GM19452 (cell line): ENCODE results near the gene CREB1.
"Not testable (repeated sequence)": the region's sequence is repeated elsewhere in the genome, so short reads cannot be mapped to it uniquely, and the experiment has no call there.

Source experiments
- ATAC-seq: cut with Tn5 transposase; IDR thresholded peaks from one replicate; pipeline ENCODE4 v1.9.1; 2021; ENCODE audit not compliant: unreplicated experiment

CREB1 gene

DNA sequence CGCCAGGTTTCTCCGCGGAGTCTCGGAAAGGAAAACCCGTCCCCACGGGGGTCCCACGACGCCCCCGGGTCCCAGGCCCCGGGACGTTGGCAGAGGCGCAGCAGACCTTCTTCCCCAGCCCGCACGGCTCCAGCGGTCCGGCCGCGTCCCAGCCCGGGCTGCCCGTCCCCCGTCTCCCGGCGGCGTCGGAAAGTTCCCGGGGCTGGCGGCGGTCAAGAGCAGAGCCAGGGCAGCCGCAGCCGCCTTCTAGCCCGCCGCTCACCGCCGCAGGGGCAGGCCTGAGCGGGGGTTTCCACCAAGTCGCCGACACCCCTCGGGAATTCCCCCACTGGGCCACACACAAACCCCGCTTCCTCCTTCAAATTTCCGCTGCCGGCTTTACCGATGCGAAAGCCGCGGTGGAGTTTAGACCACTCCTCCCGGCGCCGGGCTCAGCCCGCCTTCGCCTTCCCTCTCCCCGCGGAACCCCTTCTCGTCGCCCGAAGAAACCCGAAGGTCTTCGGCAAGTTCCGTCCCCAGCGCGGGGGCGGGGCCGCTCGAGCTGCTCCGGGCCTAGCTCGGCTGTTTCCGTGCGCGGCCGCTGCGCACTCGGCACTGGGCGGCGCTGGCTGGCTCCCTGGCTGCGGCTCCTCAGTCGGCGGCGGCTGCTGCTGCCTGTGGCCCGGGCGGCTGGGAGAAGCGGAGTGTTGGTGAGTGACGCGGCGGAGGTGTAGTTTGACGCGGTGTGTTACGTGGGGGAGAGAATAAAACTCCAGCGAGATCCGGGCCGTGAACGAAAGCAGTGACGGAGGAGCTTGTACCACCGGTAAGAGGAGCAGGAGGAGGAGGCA, at the start of gene CREB1:
TSS of gene CREB1 (plus strand) at position 633 of the 830 bp plus-strand sequence. CDS start 25,674 bp downstream, outside the sequence.
- ATAC-seq, result peak; percentile 82

DNA sequence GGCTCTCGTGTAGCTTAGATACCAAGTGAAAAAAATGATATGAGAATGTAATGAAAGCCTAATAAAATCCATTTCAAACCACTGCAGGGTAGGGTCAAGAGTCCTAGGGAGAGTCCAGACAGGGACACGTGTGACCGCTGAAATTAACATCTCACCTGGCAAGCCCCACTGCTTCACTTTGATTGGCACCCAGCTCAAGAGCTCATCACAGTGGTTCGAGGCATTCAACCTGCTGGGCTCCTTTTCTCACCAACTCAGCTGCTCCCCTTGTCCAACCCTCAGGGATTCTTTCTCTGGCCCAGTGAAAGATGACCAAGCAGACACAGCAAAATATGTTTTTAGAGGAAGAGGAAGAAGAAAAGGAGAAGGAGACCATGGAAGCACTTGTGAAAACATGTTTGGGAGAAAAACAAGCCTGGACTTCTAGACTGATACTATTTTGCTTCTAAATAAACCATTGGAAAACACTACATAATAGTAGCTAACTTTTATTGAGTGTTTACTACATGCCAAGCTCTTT, 49.2 kb upstream of the CREB1 start:
- no peak for ATAC-seq

DNA sequence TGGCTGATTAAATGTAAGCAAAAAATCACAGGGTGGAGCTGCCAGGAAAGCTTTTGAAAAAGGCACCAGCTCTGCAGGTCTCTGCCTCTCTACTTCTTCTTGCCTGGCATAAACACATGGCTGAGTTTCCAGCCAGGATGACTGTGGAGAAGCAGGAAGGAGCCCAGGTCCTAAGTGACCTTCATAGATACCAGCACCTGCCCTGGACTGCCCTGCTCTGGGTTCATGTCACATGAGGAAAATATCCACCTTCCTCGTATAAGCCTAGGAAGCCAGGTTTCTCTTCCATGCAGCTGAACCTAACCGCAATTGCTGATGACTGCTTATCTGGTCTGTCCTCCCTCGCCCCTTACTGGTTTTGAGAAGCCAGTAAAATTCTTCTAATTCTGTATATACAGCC, 47.8 kb upstream of the CREB1 start:
- no peak for ATAC-seq

DNA sequence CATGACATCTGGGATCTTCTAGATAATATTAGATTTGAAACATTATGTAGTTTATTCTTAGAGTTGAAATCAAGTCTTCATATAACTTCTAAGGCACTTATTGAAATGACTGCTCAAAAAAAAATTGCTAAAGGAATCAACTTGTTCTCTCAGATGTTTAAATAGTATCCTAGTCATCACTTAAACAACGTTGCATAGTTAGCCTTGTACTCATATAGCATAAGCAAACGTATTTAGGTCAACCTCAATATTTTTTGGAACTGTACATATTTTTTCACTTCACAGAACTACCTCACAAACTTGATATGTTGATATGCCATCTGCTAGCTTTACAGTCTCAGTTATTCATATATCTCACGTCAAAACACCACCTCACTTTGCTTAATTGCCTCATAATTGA, 47.1 kb upstream of the CREB1 start:
- no peak for ATAC-seq

DNA sequence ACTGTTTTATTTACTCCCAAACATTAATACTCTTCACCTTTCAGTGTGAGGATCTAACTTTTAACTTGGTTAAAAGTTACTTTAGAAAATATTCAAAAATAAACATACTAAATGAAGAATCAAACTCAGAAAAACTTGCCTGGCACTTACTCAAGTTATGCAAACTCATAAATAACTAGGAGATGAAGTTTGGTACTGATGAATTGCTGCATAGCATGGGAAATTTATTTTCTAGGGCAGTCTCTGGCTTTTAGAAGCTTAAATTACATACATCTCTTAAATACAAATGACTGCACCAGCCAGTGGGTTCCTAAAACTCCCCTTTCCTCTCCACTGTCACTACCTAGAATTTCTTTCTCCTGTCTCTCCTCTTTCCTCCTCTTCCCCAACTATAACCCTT, 46.7 kb upstream of the CREB1 start:
- no peak for ATAC-seq

DNA sequence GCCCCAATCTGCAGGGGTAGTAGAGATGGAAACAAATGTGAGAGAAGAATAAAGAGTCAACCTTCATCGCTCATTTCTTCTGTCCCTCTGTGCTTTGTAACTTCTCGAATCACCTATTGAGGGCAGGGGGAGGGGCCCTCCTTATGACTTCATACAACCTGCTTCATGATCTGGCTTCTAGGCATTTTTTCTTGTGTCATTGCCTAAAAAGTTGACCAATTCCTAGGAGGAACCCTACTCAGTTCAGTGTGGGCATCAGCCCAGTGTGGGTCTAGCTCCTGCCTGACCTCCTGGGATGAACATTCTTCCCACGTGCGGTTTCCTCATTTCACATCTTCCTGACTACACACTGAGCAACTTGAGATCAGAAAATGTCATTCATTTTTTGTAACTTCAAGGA, 46.3 kb upstream of the CREB1 start:
- ATAC-seq, result no peak

DNA sequence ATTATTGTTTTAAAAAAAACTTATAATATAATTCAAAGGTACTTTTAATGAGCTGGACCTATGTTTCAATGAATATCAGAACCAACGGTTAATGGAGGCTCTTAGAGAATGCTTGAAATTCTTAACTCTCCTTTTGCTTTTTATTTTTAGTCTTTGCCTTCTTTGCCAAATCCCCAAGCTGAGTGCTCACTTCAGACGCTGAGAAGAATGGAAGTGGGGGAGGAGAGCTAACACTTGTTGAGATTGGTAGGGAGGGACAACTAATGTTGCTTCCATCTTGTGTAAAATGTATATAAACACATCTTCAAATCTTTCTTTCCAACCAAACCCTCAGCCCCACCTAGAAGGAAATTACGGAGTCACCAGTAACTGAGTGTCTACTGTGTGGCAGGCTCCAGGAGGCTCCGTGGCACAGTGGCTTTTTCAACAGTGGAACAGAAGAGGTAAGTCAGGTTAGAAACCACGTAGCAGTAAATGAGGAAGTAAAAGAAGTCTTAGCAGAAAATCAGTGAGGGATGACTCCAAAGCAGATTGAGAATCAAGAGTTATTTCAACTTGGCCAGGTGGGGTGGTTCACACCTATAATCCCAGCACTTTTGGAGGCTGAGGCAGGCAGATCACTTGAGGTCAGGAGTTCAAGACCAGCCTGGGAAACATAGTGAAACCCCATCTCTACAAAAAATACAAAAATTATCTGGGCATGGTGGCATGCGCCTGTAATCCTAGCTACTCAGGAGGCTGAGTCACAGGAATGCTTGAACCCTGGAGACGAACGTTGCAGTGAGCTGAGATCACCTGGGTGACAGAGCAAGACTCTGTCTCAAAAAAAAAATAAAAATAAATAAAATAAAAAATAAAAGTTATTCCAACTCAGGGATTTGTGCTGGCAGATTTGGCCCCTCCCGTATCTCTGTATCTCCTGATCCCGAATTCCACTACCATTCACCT, 45.0 kb upstream of the CREB1 start:
- ATAC-seq, result peak; percentile 70

DNA sequence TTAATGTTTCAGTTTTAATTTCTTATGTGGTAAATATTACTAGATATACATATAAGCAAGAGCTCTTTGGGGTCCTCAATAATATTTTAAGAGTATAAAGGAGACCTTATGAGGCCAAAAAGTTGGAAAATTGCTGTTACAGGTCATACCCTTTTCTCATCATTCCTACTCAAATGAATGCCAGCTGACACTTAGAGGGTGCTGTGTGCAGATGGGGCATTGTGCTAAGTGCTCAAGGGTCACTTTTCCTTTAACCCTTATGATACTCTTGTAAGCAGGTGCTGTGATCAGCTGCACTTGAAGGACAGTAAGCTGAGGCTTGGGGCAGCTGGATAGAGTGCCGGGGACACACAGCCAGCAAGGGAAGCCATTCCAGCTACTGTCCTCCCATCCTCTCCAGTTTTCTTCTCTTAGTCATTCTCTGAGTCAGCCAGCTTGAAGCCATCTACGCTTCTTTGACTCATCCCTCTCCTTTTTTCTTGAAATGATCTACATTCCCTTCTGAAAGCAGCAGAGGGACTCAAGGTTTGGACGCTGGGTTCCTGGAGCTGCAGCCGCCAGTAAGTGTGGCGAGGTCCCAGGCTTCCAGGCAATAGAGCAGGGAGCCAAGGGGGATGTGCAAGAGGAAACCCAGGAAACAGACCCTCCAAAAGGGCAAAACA, 42.0 kb upstream of the CREB1 start:
- ATAC-seq, result no peak

DNA sequence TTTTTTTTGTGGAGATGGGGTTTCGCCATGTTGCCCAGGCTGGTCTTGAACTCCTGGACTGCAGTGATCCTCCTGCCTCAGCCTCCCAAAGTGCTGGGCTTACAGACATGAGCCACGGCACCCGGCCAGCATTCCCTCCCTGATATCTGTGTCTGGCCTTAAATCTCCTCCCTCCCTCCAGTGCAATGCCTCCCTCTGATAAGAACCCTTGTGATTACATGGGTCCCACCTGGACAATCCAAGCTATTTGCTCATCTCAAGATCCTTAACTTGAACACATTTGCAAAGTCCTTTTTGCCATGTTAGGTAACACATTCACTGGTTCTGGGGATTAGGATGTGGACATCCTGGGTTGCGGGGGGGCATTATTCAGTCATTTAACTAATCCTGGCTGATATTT, 40.5 kb upstream of the CREB1 start:
- ATAC-seq, result no peak

DNA sequence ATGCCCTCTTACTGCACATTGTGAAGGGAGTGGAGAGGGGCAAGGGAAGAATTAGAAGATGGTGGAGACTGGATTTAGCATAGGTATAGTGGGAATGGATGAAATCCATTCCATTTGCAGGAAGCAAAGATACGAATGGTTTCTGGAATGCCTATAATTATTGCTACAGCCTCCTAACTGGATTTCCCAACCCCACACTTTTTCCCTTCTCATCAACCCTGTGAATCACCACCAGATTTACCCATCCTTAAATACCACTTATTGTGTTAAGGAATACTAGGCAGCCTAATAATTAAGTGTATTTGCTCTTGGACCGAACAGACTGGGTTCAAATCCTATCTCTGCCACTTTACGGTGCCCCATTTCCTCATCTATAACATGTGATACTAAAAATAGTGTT, 39.3 kb upstream of the CREB1 start:
- no peak for ATAC-seq

DNA sequence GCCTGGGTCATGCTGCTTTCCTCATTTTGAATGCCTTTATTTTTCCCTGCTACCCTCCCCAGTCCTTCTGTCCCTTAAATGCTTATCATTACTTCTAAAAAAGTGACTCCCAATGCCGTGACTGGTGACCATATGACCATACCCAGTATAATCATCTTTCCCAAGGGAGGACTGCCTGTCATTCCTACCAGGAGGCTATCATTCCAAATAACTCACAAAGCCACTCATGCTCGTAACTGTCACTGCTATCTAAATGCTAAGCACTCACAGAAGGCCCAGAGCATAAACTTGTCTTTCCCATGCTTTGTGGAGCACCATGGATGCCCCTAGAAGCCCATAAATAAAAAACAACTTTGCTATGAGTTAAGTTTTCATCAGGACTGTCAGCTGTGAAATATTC, 38.7 kb upstream of the CREB1 start:
- ATAC-seq, result no peak

DNA sequence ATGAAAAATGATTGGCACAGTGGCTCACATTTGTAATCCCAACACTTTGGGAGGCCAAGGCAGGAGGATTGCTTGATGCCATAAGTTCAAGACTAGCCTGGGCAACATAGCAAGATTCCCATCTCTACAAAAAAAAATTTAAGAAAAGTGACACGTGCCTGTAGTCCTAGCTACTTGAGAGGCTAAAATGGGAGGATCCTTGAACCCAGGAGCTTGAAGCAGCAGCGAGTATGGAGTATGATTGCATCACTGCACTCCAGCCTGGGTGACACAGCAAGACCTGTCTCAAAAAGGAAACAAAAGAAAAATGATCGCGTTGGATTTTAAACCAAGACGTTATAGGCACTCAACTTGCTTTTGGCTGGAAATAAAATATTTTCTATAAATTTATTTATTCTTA, 37.8 kb upstream of the CREB1 start:
- no peak for ATAC-seq

DNA sequence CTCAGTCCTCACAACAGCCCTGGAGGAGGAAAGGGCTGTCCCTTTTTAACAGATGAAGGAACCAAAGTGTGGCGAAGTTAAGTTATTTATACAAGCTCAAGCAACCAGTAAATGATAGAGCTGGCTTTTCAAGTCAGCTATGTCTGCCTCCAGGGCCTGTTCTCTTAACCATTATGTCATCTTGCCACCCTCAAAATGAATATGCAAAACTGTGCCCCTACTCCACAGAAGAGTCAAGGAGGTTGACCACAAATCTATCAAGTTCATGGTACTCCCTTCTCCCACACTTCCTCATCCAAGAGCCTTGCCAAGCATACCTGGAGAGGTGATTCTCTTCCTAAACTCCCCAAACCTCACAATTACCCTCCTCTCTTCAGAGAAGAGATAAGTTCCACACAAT, 37.3 kb upstream of the CREB1 start:
- ATAC-seq, result no peak

DNA sequence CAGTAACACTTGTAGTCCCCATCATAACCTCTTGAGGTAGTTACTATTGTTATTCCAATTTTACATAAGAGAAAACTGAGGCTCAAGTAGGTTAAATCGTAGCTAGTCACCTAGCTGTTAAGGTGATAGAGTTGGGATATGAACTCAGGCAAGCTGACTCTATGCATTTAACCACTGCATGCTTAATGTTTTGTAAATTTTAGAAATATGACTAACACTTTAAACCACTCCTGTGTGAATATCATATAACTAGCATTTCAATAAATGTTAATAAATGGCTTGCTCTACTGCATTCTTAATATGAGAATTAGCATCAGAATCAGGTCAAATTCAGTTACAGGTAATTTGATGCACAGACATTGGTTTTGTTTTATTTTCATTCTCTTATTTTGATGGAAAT, 35.6 kb upstream of the CREB1 start:
- no peak for ATAC-seq

DNA sequence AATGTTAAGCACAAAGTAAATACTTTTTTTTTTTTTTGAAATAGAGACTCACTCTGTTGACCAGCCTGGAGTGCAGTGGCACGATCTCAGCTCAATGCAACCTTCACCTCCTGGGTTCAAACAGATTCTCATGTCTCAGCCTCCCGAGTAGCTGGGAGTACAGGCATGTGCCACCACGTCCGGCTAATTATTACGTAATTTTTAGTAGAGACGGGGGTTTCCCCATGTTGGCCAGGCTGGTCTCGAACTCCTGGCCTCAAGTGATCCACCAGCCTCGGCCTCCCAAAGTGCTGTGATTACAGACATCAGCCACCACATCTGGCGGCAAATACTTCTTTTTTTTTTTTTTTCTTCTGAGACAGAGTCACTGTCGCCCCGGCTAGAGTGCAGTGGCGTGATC, 32.8 kb upstream of the CREB1 start:
- not testable (repeated sequence) for ATAC-seq

DNA sequence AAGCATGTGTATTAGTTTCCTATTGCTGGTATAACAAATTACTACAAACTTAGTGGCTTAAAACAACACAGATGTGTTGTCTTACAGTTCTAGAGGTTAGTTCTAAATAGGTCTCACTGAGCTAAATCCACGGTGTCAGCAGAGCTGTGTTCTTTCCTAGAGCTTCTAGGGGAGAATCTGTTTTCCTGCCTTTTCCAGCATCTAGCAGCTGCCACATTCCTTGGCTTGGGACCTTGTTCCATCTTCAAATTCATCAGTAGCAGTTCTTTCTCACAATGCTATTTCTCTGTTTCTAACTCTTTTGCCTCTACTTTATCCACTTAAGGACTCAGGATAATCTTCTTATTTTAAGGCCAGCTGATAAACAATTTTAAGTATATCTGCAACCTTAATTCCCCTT, 32.2 kb upstream of the CREB1 start:
- ATAC-seq, result no peak

DNA sequence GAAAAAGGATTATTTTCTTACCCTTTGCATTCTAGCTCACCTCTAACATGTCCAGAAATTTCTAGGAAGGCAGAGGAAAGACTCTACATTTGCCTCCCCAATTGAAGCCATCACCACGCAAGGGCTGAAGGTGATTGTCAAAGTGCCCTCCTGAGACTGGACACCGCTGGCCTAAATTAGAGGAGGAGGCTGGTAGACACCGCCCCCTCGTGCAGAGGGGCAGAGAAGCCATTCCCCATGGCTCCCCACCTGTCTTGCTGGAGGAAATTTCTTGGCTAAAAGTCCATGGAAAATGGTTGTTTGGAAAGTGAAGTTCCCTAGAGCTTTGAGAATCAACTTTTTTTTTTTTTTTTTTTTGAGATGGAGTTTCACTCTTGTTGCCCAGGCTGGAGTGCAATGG, 31.3 kb upstream of the CREB1 start:
- ATAC-seq, result no peak

DNA sequence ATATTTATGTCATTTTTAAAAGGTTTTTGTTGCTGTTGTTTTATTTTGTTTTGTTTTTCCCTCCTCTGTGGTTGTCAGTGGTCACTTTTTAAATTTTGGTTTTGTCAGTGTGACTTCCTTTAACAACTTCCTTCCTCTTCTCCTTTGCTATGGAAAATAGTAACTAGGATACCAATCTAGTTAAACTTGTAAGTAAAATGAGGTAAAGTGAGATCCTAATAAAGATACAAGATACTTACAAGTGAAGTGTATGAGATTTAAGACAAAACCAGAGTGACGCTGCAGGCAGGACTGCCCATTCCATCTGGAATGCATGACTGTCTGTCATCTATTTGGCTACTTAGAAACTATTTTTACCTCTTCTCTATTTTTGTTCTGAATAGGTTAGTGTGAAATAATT, 30.6 kb upstream of the CREB1 start:
- no peak for ATAC-seq

DNA sequence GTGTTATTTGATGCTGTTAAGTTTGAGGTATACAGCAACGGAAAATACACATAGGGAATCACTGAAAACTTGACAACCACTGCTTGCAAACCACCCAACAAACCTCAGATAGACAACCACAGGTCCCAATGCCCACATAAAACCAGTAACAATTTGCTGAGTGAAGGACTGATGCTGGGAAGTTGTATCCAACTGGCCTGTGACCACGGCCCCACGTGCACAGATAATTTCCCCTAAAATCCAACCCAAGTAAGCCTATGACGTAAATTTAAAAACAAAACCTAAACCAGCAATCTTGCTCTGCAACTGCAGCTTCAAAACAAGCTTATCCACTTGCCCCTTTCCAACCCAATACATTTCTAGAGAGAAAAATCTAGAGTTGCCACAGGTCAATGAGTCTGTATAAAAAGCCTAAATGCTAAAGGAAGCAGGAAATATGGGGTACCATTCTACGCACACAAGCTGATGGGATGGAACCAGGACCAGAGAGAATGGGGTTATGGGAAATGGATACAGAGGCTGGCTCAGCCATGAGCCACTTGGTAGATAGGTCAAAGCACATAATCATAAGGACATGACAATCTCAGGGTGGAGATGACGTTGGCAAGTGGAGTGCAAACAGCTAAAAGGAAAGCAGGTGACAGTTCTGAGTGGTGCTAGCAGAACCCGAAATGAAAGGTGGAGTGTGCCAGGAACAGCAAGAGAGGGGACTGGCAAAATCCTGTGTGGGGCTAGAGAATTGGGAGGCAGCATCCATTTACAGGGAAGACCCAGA, 27.8 kb upstream of the CREB1 start:
- no peak for ATAC-seq

DNA sequence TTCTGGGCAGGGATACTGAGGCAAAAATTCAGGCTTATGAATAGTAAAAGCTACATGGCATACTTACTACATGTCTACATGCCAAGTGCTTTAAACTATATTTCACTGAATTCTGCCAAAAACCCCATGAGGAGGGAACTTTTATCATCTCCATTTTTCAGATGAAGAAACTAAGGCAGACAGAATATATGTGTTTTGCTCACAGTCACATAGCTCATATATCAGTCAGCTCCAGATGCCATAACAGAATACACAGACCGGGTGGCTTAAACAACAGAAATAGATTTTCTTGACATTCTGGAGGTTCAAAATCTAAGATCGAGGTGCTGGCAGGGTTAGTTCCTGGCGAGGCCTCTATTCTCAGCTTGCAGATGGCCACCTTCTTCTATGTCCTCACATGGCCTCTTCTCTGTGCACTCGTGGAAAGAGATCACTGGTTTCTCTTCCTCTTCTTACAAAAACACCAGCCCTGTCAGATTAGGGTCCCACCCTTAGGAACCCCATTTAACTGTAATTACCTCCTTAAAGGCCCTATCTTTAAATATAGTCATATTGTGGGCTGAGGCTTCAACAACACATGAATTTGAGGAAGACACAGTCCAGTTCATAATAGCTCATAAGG, 27.1 kb upstream of the CREB1 start:
- peak; percentile 39 for ATAC-seq
